OCI-M2 (cell line): ENCODE results near the gene RPS25.
"Not testable (repeated sequence)": the region's sequence is repeated elsewhere in the genome, so short reads cannot be mapped to it uniquely, and the experiment has no call there.

ENCODE experiments used
- DNase-seq: peaks from one replicate; lab custom pipeline; 2025; ENCODE audit not compliant: unreplicated experiment; lab: John Stamatoyannopoulos, UW

RPS25 gene

GRCh38 chr11:119018074-119018938 is at the start of gene RPS25, which contains the start of gene TRAPPC4:
Gene RPS25 (minus strand): TSS chr11:119018343. CDS start chr11:119018284, 59 bp downstream.
Gene TRAPPC4 (plus strand): TSS chr11:119018766. CDS start chr11:119018796, 30 bp downstream.
- DNase-seq, result peak; percentile 76

- DNase-seq, result peak; percentile 39
Measured at GRCh38 chr11:119067371-119068222, 49.5 kb upstream of the RPS25 start, which contains the start of gene VPS11. Gene VPS11 (plus strand): TSS chr11:119067818. CDS start chr11:119067824, 6 bp downstream.

GRCh38 chr11:119065369-119065768 is 47.2 kb upstream of the RPS25 start:
- DNase-seq, result no peak

GRCh38 chr11:119062779-119063178 is 44.6 kb upstream of the RPS25 start:
- no peak for DNase-seq

GRCh38 chr11:119061256-119061655 is 43.1 kb upstream of the RPS25 start:
- DNase-seq, result no peak

- DNase-seq, result not testable (repeated sequence)
Measured at GRCh38 chr11:119059128-119059527, 41.0 kb upstream of the RPS25 start.

GRCh38 chr11:119057000-119057769 is 39.0 kb upstream of the RPS25 start, which contains the start of gene HYOU1:
Gene HYOU1 (minus strand): TSS chr11:119057205. CDS start chr11:119056160, 1,045 bp downstream.
- DNase-seq, result peak; percentile 50

- DNase-seq, result no peak
Measured at GRCh38 chr11:119056421-119056999, 38.4 kb upstream of the RPS25 start.

- DNase-seq, result no peak
Measured at GRCh38 chr11:119055901-119056300, 37.8 kb upstream of the RPS25 start.

GRCh38 chr11:119054418-119054817 is 36.3 kb upstream of the RPS25 start:
- DNase-seq, result no peak

- DNase-seq, result no peak
Measured at GRCh38 chr11:119052163-119052814, 34.1 kb upstream of the RPS25 start.

GRCh38 chr11:119051440-119052162 is 33.5 kb upstream of the RPS25 start:
- DNase-seq, result no peak

- no peak for DNase-seq
Measured at GRCh38 chr11:119049081-119049480, 30.9 kb upstream of the RPS25 start.

- no peak for DNase-seq
Measured at GRCh38 chr11:119048644-119049043, 30.5 kb upstream of the RPS25 start.

- DNase-seq, result no peak
Measured at GRCh38 chr11:119047205-119047604, 29.1 kb upstream of the RPS25 start.

GRCh38 chr11:119046489-119046888 is 28.3 kb upstream of the RPS25 start:
- no peak for DNase-seq

GRCh38 chr11:119044708-119045107 is 26.6 kb upstream of the RPS25 start:
- DNase-seq, result no peak

GRCh38 chr11:119042927-119043326 is 24.8 kb upstream of the RPS25 start:
- DNase-seq, result no peak

GRCh38 chr11:119041821-119042514 is 23.8 kb upstream of the RPS25 start:
- DNase-seq, result no peak
